HG02759 (cell line): ENCODE measurements around the gene AK1.
A peak's percentile ranks its signal among the peaks of the same experiment; 100 is the strongest.

Experiments
- ATAC-seq: cut with Tn5 transposase; IDR thresholded peaks from one replicate; pipeline ENCODE4 v1.9.1; 2021; ENCODE audit warnings: mild to moderate bottlenecking, moderate library complexity; ENCODE audit not compliant: unreplicated experiment

The AK1 gene

DNA sequence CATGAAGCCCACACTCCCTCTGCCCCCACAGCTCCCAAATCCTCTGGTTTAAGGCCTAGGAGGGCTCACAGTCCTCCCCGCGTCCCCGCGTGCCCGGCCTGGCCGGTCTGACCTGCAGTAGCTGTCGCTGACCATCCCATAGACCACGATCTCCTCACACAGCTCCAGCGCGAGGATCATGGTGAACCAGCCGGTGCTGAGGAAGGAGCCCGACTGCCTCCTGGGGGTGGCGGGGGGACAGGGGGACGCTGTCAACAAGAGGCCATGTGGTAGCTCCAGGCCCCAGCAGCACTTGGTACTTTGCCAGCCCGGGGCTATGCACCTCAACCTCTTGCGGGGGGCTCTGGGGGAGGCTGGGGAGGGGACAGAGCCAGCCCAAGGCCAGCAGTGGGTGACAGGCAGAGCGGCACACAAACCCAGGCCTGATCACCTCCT lies 32.4 kb upstream of the AK1 start:
- no peak for ATAC-seq

- ATAC-seq = no peak
These were observed 31.1 kb upstream of the AK1 start for GRCh38 chr9:127908660-127908926.

- ATAC-seq = no peak
These were observed 30.6 kb upstream of the AK1 start for GRCh38 chr9:127907867-127908659.

- ATAC-seq = no peak
These were observed 28.3 kb upstream of the AK1 start for GRCh38 chr9:127905788-127906191.

DNA sequence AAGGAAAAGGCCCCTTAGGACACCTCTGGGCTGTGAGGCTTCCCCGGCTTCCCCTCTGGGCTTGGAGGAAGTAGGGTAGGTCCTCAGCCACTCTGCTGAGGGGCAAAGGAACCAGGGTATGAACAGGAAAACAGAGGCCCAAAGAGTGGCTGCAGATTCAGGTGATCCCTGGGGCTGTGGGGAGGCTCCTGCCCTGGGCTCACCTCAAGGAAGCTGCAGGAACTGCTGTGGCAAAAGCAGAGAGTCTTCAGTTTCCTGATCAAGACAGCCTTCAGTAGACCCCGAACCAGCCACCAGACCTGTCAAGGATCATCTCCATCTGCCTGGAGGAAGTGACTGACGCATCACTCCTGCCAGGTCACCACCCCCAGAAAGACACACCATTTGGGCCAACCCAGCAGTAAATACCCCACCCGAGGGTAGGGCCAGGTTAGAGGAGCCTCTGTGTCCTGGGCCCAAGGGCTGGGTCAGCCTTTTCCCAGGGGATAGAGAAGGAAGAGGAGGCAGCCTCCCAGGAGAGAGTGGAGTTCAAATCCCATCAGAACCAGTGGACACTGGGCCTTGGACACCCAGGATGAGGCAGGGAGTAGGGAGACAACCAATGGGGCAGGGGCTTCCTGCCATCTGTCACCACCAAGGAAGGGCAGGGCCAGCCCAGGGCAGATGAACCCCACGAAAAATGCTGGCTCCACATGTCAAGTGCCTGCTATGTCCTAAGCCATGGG lies 27.7 kb upstream of the AK1 start:
- ATAC-seq = no peak

DNA sequence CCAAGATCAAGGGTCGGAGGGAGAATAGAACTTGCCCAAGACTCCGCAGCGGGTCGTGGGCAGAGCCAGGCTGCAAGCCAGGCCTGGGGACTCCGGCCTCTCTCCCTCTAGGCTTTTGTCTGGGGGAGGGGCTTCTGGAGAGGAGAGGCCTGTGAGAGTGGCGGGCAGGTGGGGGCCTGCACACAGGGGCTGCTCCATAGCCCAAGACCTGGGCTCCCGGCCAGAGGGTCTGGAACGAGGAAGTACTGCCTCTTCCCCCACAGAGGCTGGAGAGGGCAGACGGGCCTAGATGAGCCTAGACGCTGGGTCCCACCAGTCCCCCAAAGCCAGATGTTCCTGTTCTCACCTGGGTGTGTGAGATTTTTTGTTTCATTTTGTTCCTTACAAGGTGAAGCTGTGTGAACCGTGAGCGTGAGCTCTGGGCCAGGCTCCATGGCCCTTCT lies 27.1 kb upstream of the AK1 start:
- no peak for ATAC-seq

- peak; percentile 32 for ATAC-seq
These were observed 26.3 kb upstream of the AK1 start for GRCh38 chr9:127903557-127904475.

DNA sequence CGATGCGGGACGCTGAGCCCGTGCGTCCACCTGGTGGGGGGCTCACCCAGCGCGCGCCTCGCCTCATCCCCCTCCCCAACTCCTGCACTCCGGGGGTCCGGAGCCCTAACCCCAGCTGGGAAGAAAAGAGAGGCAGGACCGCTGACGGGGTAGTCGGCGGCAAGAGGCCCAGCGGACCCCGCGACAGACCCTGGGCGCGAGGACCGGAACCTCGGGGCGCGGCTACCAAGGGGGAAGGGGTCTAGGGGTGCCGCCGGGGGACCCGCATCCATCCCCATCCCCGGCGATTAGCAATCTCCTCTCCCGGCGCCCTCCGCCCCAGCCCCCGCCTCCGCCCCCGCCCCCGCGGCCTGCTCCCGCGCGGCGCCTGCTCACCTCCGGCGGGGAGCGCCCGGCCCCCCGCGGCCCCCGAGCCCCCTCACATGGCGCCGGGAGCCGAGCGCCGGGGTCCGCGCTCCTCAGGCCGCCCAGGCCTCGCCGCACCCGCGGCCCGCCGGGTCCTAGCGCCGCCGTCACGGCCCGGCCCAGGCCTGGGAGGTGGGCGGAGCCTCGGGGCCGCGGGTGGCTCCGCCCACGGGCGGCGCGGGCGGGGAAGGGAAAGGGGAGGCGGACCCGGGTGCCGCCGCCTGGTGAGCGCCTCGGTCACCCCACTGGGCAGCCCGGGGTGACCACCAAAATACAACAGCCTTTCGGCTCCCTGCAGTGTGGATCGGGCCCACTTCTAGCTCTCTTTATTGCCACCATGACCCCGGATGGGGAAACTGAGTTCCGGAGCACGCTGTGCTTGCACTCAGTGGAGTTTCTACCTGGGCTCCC lies 21.9 kb upstream of the AK1 start, which contains the start of gene ST6GALNAC6:
Gene ST6GALNAC6, minus strand, starts transcription at position 476 of the 816 bp plus-strand sequence. CDS start 1,622 bp downstream, outside the sequence.
- ATAC-seq = peak; percentile 70

- ATAC-seq = peak; percentile 2
These were observed 21.1 kb upstream of the AK1 start for GRCh38 chr9:127898433-127899127.

GRCh38 chr9:127897193-127897692 lies 19.8 kb upstream of the AK1 start:
- ATAC-seq = no peak

DNA sequence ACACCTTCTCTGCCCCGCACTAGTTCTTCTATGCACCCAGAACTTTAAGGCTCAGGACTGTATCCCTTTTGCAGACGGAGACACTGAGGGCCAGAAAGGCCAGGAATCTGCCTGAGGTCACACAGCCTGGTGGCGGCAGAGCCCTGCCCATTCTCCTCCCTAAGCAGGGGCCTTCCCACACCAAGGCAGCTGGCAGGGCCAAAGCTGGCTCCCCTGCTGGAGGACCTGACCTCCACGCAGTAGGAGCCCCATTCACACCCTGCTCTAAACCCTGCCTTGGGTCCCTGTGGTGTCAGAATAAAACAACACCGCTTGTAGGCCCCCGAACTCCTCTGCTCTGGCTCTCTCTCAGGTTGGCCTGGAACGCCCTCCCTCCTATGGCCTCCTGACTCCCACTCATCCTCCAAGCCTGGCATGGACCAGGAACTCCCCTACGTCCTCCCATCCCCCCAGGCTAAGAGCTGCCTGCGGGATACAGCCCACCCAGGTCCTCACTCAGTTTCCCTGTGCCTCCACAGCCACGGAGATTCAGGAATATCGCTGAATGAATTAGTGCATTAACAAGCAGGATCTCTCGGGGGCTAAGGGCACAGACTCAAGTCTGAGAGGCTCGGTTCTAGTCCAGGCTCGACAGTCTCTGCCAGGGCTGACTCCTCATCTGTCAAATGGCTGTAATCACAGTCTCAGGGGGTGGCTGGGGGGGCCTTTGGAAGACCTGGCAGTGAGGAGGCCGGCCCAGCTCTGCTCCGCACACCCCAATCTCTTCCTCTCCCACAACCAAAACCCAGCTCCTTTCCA lies 19.1 kb upstream of the AK1 start:
- ATAC-seq = no peak

GRCh38 chr9:127895811-127896210 lies 18.3 kb upstream of the AK1 start:
- no peak for ATAC-seq

- no peak for ATAC-seq
These were observed 15.9 kb upstream of the AK1 start for GRCh38 chr9:127893392-127893791.

DNA sequence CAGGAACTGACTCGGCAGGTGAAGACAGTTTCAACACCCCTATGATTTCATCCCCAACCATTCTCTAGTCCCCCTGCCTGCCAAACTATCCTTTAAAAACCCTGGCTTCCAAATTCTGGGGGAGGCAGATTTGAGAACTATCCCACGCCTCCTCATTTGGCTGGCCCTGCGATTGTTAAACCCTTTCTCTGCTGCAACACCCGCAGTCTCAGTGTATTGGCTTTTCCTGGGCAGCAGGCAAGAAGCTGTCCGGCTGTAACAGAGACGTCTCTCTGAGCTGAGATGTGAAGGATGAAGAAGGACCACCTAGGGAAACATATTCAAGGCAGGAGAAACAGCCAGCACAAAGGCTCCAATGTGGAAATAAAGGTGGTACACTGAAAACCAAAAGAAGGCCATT lies 15.4 kb upstream of the AK1 start:
- no peak for ATAC-seq

DNA sequence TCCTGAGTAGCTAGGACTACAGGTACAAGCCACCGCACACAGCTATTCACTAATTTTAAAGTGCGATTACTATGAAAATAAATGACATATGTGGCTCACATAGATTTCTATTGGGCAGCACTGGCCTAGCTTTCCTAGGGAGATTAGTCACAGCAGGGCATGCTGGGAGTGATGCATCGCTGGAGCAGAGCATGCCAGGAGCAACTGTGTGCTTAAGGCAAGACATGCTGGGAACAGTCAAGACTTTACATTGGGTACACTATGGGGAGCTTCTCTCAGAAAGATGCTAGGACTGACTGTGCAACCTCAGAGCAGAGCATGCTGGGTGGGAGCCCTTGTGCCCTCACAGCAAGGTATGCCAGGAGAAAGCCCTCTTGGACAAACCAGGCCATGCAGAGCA lies 12.6 kb upstream of the AK1 start:
- no peak for ATAC-seq

DNA sequence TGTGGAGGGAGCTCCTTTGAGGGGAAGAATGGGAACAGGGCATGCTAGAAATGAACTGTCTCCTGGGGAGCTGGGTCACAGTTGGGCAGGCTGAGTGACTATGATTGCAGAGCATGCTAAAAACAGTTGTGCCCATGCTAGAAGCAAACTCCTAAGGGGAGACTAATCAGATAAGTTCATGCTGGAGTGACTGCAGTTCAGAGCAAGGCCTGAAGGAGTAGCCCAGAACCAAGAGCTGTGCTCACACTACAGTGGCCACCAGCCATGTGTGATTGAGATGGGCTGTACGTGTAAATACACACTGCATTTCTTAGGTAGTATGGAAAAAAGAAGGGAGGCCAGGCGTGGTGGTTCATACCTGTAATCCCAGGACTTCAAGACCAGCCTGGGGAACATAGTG lies 10.3 kb upstream of the AK1 start:
- no peak for ATAC-seq

DNA sequence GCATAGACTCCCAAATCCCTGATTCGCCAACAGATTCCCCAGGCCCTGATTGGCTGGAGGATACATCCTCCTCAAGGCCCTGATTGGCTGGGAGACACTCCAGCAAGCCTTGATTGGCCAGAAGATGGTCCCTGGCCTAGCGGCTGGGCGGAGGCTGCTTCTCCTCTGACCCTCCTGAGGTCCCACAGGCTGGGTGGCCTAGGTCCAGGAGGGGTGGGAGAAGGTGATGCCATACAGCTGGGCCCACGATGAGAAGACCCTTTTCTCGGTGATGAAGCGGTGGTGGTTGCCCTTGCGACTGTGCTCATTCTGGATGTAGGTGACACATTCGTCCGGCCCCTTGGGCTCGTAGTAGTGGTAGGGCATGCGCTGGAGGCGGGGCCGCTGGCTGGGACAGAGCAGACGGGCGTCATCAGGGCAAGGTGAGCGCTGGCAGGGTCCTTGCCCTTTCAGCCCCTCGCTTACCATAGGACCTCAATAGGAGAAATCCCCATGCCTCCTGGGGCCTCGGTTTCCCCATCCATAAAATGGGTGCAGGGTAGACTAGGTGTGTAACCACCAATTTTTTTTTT lies 9.0 kb upstream of the AK1 start:
- no peak for ATAC-seq

DNA sequence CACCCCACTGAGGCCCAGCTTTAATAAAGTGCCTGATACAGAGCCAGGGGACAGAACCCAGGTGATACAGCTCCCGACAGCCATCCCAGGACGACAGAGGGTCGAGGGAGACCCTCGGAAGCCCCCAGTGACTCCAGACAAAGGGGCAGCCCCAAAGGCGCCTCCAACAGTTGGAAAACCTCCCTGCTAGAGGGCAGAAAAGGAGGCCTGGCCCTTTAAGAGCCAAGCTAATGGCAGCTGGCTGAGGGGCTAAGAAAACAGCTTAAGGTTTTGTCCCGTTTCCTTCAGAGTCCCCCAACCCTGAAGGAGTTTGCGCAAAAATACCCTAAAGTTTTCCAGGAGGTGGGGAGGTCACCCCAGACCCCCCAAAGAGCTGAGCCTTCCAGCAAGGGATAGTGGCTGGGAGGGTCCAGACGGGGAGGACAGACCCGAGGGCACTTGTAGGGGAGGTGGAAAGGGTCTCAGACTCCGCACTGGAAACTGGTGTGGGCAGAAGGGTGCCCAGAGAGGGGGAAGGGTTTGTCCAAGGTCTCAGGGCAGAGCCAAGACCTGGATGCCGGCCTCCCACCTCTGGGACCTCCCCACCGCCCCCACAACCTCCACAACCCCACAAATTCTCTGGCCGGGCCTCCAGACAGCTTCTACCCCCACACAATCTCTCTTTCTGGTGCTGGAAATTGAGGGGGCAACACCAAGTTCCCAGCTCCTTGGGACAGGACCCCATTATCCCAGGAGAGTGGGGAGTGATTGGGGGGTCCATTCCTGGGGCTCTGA lies 8.2 kb upstream of the AK1 start:
- ATAC-seq = no peak
